Subcutaneous adipose tissue (tissue), 4 donors: ENCODE data around the gene EIF4E. TPM values are rescaled to one million over a fixed set of nuclear protein-coding genes. Genes with fewer than 3 reads are reported as not detected.

ENCODE experiments used
- CTCF ChIP-seq: fragments of 450-650 bp; IDR thresholded peaks from one replicate; pipeline ENCODE4 v1.5.1; 2016; ENCODE audit warnings: low read depth, mild to moderate bottlenecking, control low read depth, antibody characterized with exemption, moderate library complexity
- total RNA-seq, 4 donors: library from RNA; depleted of rRNA; stranded (reverse); fragments of >200 nt; gene quantifications; one replicate each; pipeline ENCODE4 v1.1.0, GENCODE V29; 2016

The EIF4E gene
- 10 to 100 TPM; 37.1 to 96.4 (median 56.9) TPM for total RNA-seq

GRCh38 chr4:98928505-98929340 lies at the start of gene EIF4E:
Gene EIF4E, minus strand, starts transcription at chr4:98929133. Its CDS starts 21 bp downstream, at chr4:98929112.
- no peak for TF ChIP-seq CTCF

GRCh38 chr4:98977557-98977956 lies 48.6 kb upstream of the EIF4E start:
- TF ChIP-seq CTCF = no peak

GRCh38 chr4:98976716-98977115 lies 47.8 kb upstream of the EIF4E start:
- TF ChIP-seq CTCF = no peak

GRCh38 chr4:98969878-98970785 lies 41.2 kb upstream of the EIF4E start:
- TF ChIP-seq CTCF = no peak

GRCh38 chr4:98967786-98968329 lies 38.9 kb upstream of the EIF4E start:
- no peak for TF ChIP-seq CTCF

- no peak for TF ChIP-seq CTCF
Measured at GRCh38 chr4:98966926-98967325, 38.0 kb upstream of the EIF4E start.
